SK-N-SH (cell line): ENCODE data around the gene SGSM2. TPM values are rescaled to one million over a fixed set of nuclear protein-coding genes. Genes with fewer than 3 reads are reported as not detected.

Source experiments
- CTCF ChIA-PET: fragments of 300-600, 350-600 bp; formaldehyde crosslinking; extraction: SDS; loops from one replicate; lab custom pipeline; 2021; lab: Yijun Ruan, JAX
- POLR2A ChIA-PET: fragments of 350-600 bp; sonication (Branson Sonifier 250); formaldehyde crosslinking; extraction: SDS; loops from one replicate; lab custom pipeline; 2020; ENCODE audit warnings: antibody characterized with exemption, inconsistent platforms; lab: Yijun Ruan, JAX
- DNase-seq: peaks from one replicate; pipeline ENCODE4 v3.0.0; 2012
- H2AFZ ChIP-seq: fragments of 200-600 bp; sonication (generic); 2 replicates; pipeline ENCODE4 v1.8.1; 2016; ENCODE audit warnings: antibody characterized with exemption, mild to moderate bottlenecking, low read depth
- H3F3A ChIP-seq: fragments of 200-600 bp; sonication (generic); replicated peaks from 2 replicates; pipeline ENCODE3; 2016; ENCODE audit warnings: antibody characterized with exemption, mild to moderate bottlenecking; ENCODE audit not compliant: insufficient read depth
- H3K27ac ChIP-seq, 2 experiments: fragments of 200-500 bp in 1 of 2; fragments of 200-600 bp in 1 of 2; sonication (Bioruptor generic) in 1 of 2; sonication (generic), shearing (Covaris generic) in 1 of 2; 2 replicates each; pipeline versions ENCODE4 v1.5.1 to v1.6.1; 2014 to 2016; ENCODE audit warnings: low read depth in 2 of 2, inconsistent platforms in 1 of 2, low read length in 1 of 2, mild to moderate bottlenecking in 1 of 2, mixed read lengths in 1 of 2
- H3K27me3 ChIP-seq: fragments of 200-600 bp; sonication (generic), shearing (Covaris generic); 2 replicates; pipeline ENCODE4 v1.6.1; 2016; ENCODE audit warnings: mixed run types; ENCODE audit not compliant: insufficient read depth
- H3K36me3 ChIP-seq, 2 experiments: fragments of 200-500 bp in 1 of 2; fragments of 200-600 bp in 1 of 2; sonication (Bioruptor generic) in 1 of 2; sonication (generic) in 1 of 2; replicated peaks in 1 of 2; 2 replicates each; pipeline versions ENCODE3 to v1.5.1; 2014 to 2016; ENCODE audit warnings: low read length in 1 of 2, mild to moderate bottlenecking in 1 of 2; ENCODE audit not compliant: insufficient read depth in 2 of 2, control insufficient read depth in 1 of 2
- H3K4me1 ChIP-seq, 2 experiments: fragments of 200-500 bp in 1 of 2; fragments of 200-600 bp in 1 of 2; sonication (Bioruptor generic) in 1 of 2; sonication (generic), shearing (Covaris generic) in 1 of 2; 2 replicates each; pipeline versions ENCODE4 v1.5.1 to v1.6.1; 2014 to 2016; ENCODE audit warnings: low read depth in 1 of 2, low read length in 1 of 2, mixed run types in 1 of 2; ENCODE audit not compliant: insufficient read depth in 2 of 2, control insufficient read depth in 1 of 2
- H3K4me2 ChIP-seq: fragments of 200-600 bp; sonication (generic), shearing (Covaris generic); 2 replicates; pipeline ENCODE4 v1.6.1; 2017; ENCODE audit warnings: mixed run types
- H3K4me3 ChIP-seq, 2 experiments: fragments of 200-500 bp in 1 of 2; fragments of 200-600 bp in 1 of 2; sonication (Bioruptor generic) in 1 of 2; sonication (generic), shearing (Covaris generic) in 1 of 2; 2 replicates each; pipeline versions ENCODE4 v1.5.1 to v1.8.1; 2014 to 2016; ENCODE audit warnings: low read depth in 2 of 2, inconsistent platforms in 1 of 2, low read length in 1 of 2, mild to moderate bottlenecking in 1 of 2, mixed read lengths in 1 of 2, moderate library complexity in 1 of 2
- H3K79me2 ChIP-seq: fragments of 200-600 bp; sonication (generic); 2 replicates; pipeline ENCODE4 v1.8.1; 2017; ENCODE audit warnings: mild to moderate bottlenecking; ENCODE audit not compliant: insufficient read depth
- H3K9ac ChIP-seq: fragments of 200-600 bp; sonication (generic); 2 replicates; pipeline ENCODE4 v1.6.1; 2017; ENCODE audit warnings: mixed run types
- H3K9me2 ChIP-seq: fragments of 200-600 bp; sonication (generic); 2 replicates; pipeline ENCODE4 v1.6.1; 2017; ENCODE audit warnings: mixed run types
- H3K9me3 ChIP-seq: fragments of 200-600 bp; sonication (generic); 2 replicates; pipeline ENCODE4 v1.6.1; 2017; ENCODE audit warnings: mixed run types, mild to moderate bottlenecking, moderate library complexity
- H4K20me1 ChIP-seq: fragments of 200-600 bp; sonication (generic); 2 replicates; pipeline ENCODE4 v1.6.1; 2017; ENCODE audit warnings: mild to moderate bottlenecking, mixed run types; ENCODE audit not compliant: insufficient read depth
- CTCF ChIP-seq: fragments of 200-600 bp; sonication (generic); IDR thresholded peaks from 2 replicates; pipeline ENCODE4 v1.6.1; 2017; ENCODE audit warnings: antibody characterized with exemption, mild to moderate bottlenecking, moderate library complexity
- GABPA ChIP-seq: IDR thresholded peaks from 2 replicates; pipeline ENCODE4 v1.4.0; 2012; ENCODE audit warnings: low read depth, mild to moderate bottlenecking
- GATA2 ChIP-seq: sonication (generic); formaldehyde crosslinking; IDR thresholded peaks from 2 replicates; pipeline ENCODE4 v1.5.0; 2020; ENCODE audit warnings: mild to moderate bottlenecking, missing genetic modification reagents
- PBX3 ChIP-seq: IDR thresholded peaks from 2 replicates; pipeline ENCODE4; 2012
- RCOR1 ChIP-seq: fragments of 150-350 bp; IDR thresholded peaks from 2 replicates; pipeline ENCODE4 v1.6.1; 2017; ENCODE audit warnings: antibody characterized with exemption, low read length
- REST ChIP-seq: IDR thresholded peaks from 2 replicates; pipeline ENCODE4 v1.6.1; 2012; ENCODE audit warnings: mild to moderate bottlenecking, low read depth, low read length, moderate library complexity
- SMC3 ChIP-seq: IDR thresholded peaks from 2 replicates; pipeline ENCODE4 v1.6.1; 2012; ENCODE audit warnings: low read depth, low read length, improper control_type of control experiment
- WGBS: methylation state at CpG from one replicate; pipeline ENCODE4 v1.1.6; 2017; ENCODE audit warnings: low lambda C conversion rate; 5-methylcytosine and 5-hydroxymethylcytosine counted together
- polyA plus RNA-seq, 3 experiments: library from polyadenylated mRNA; depleted of rRNA; stranded (reverse); fragments of >200 nt; gene quantifications; 2 replicates each; pipeline ENCODE4 v1.2.3, GENCODE V29; 2012

Gene SGSM2
- polyA plus RNA-seq, 1 of the 3 experiments (the other 2 are of a cell fraction): 85.9 TPM

GRCh38 chr17:2361010-2361760, 23.9 kb downstream of the SGSM2 start (continued):
- no peak for TF ChIP-seq REST
- TF ChIP-seq GATA2 (CRISPR knock-in tag): no peak

GRCh38 chr17:2362016-2362415, 24.7 kb downstream of the SGSM2 start:
- ChIA-PET POLR2A (no interaction called here), CTCF (interaction anchor here (2.1 to 10.6 kb wide), 4 partner anchors 9 to 55 kb away, joined by 12 to 88 read pairs (median 16); no protein-coding TSS in a partner anchor)
- peaks cover 0 to 44% of the 10 kb centered on the region in 2 experiments for H3K36me3 ChIP-seq
- H4K20me1 ChIP-seq: peaks cover 28% of the 10 kb centered on the region
- H3K27me3 ChIP-seq: no peaks in the 10 kb centered on the region
- WGBS: 97% methylated on average over 17 of the region's 20 CpGs
- peaks cover 2 to 16% of the 10 kb centered on the region in 2 experiments; a peak in 2 of 4 replicates for H3K4me1 ChIP-seq
- no peak overlapping the region for H3K4me2 ChIP-seq
- H2AFZ ChIP-seq: no peak overlapping the region
- no peaks in the 10 kb centered on the region for H3K9me2 ChIP-seq
- H3K4me3 ChIP-seq: no peak overlapping the region
- no peaks in the 10 kb centered on the region for H3K9me3 ChIP-seq
- H3F3A ChIP-seq: no peaks in the 10 kb centered on the region
- H3K27ac ChIP-seq: no peak overlapping the region
- TF ChIP-seq RCOR1: no peak
- TF ChIP-seq PBX3: no peak
- no peak for TF ChIP-seq CTCF
- no peak for TF ChIP-seq SMC3
- no peak for TF ChIP-seq GABPA
- H3K79me2 ChIP-seq: peaks cover 6% of the 10 kb centered on the region; the same call in 1 of the 2 replicates
- no peak overlapping the region for H3K9ac ChIP-seq
- no peak for DNase-seq
